Measurements from ENCODE around the gene PLEKHG4B. TPM values are rescaled to one million over a fixed set of nuclear protein-coding genes. Genes with fewer than 3 reads are reported as not detected.

PLEKHG4B gene
- polyA plus RNA-seq, 1 donor (not counting 4 experiments of a cell fraction or from before 2014, with no cell fraction given), result not detected

DNA sequence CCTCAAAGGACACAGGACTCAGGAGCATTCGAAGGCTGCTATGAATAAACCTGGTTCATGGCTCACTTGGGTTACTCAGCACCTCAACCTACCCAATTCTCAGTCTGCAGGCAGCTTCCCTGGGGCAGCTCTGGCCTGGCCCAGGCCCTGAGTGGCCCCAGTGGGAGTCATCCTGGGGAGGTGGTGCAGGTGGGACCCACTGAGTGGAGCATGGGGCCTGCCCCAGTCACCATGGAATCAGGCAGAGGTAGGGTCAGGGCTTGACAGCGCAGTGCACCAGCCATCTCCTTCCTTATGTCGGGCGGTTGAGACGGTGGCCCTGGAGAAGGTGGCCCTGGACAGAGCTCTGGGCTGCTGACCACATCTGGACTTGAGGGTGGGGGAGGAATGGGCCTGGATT is 19.2 kb downstream of the PLEKHG4B start:
- Histone ChIP-seq H3K9me1 (ENCODE audit: control insufficient read depth, extremely low read depth, insufficient read depth, low read length) (no peaks in the 10 kb centered on the region), H3K4me3 (ENCODE audit: control insufficient read depth in 2 of 3, extremely low read depth in 1 of 3, insufficient read depth in 2 of 3, low read depth in 1 of 3, low read length in 3 of 3) (no peak overlapping the region), H3K4me2 (ENCODE audit: control insufficient read depth, extremely low read depth, insufficient read depth, low read depth, low read length) (no peak overlapping the region), H2AFZ (ENCODE audit: control insufficient read depth, low read length) (no peak overlapping the region), H3K79me2 (ENCODE audit: control insufficient read depth, insufficient read depth, low read length) (no peaks in the 10 kb centered on the region), H3K4me1 (ENCODE audit: control insufficient read depth, extremely low read depth, insufficient read depth, low read length) (no peaks in the 10 kb centered on the region), H3K9ac (ENCODE audit: control insufficient read depth, extremely low read depth, insufficient read depth, low read length) (no peak overlapping the region), H3K27me3 (ENCODE audit: control insufficient read depth, extremely low read depth, insufficient read depth, low read length) (no peaks in the 10 kb centered on the region), H3K27ac (ENCODE audit: control insufficient read depth, insufficient read depth, low read length) (no peak overlapping the region), H3K36me3 (ENCODE audit: control insufficient read depth in 2 of 2, extremely low read depth in 1 of 2, insufficient read depth in 2 of 2, low read length in 2 of 2) (no peaks in the 10 kb centered on the region), H4K20me1 (ENCODE audit: control insufficient read depth, extremely low read depth, insufficient read depth, low read length) (no peaks in the 10 kb centered on the region), H3K9me3 (ENCODE audit: control insufficient read depth, low read depth, low read length) (peaks cover 10% of the 10 kb centered on the region)
- TF ChIP-seq, protein P1, sequence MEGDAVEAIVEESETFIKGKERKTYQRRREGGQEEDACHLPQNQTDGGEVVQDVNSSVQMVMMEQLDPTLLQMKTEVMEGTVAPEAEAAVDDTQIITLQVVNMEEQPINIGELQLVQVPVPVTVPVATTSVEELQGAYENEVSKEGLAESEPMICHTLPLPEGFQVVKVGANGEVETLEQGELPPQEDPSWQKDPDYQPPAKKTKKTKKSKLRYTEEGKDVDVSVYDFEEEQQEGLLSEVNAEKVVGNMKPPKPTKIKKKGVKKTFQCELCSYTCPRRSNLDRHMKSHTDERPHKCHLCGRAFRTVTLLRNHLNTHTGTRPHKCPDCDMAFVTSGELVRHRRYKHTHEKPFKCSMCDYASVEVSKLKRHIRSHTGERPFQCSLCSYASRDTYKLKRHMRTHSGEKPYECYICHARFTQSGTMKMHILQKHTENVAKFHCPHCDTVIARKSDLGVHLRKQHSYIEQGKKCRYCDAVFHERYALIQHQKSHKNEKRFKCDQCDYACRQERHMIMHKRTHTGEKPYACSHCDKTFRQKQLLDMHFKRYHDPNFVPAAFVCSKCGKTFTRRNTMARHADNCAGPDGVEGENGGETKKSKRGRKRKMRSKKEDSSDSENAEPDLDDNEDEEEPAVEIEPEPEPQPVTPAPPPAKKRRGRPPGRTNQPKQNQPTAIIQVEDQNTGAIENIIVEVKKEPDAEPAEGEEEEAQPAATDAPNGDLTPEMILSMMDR (optimal IDR thresholded peaks at IDR 0.05 in 1 of 3, IDR thresholded peaks at IDR 0.05 in 1 of 3, conservative IDR thresholded peaks at IDR 0.05 in 1 of 3; ENCODE audit: extremely low read depth in 1 of 3, insufficient read depth in 2 of 3, low read length in 3 of 3), result no peak
- TF ChIP-seq EZH2 (IDR thresholded peaks at IDR 0.05; ENCODE audit: low read length), result no peak
- dilution Hi-C loops (cut with MboI; ENCODE audit: extremely low pct_ligation_motif_present, low sequenced_read_pairs), result no loop called here
- FAIRE-seq, result no peak
- DNase-seq (ENCODE audit: low read depth, low spot score), result no peak

DNA sequence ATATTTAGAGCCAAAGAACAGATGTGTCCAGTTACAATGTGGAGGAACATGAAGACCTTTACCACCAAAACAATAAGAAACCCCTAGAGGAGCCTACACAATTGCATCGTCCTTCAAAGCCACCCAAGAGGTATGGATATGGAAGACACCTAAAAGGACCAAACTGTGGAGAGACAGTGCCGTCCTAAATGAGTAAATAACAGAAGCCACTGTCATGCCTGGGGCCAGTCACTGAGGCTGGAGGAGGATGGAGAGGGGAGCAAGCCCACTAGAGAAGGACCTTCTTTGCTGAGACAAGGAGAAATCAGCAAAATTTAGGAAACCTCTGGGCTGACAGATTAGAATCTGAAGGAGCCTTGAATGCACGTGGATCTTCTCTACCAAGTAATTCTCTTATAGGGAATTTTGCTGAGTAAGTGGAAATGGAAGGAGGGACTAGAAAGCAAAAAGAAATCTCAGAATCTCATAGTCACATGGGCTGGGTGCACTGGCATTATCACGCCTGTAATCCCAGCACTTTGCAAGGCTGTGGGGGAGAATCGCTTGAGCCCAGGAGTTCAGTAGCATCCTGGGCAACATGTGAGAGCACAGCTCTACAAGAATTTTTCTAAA is 27.6 kb downstream of the PLEKHG4B start:
- no peak for TF ChIP-seq EZH2 (IDR thresholded peaks at IDR 0.05; ENCODE audit: low read length)
- TF ChIP-seq, protein P1 (optimal IDR thresholded peaks at IDR 0.05 in 1 of 3, IDR thresholded peaks at IDR 0.05 in 1 of 3, conservative IDR thresholded peaks at IDR 0.05 in 1 of 3; ENCODE audit: extremely low read depth in 1 of 3, insufficient read depth in 2 of 3, low read length in 3 of 3), result no peak
- no peak overlapping the region for H2AFZ ChIP-seq (ENCODE audit: control insufficient read depth, low read length)
- dilution Hi-C loops (cut with MboI; ENCODE audit: extremely low pct_ligation_motif_present, low sequenced_read_pairs), result no loop called here

More for the DNA sequence above, 27.6 kb downstream of the PLEKHG4B start:
- no peak overlapping the region for H3K4me3 ChIP-seq (ENCODE audit: control insufficient read depth in 2 of 3, extremely low read depth in 1 of 3, insufficient read depth in 2 of 3, low read depth in 1 of 3, low read length in 3 of 3)
- H3K9me3 ChIP-seq (ENCODE audit: control insufficient read depth, low read depth, low read length), result no peaks in the 10 kb centered on the region
- no peaks in the 10 kb centered on the region for H3K27me3 ChIP-seq (ENCODE audit: control insufficient read depth, extremely low read depth, insufficient read depth, low read length)
- DNase-seq (ENCODE audit: low read depth, low spot score) (no peak), FAIRE-seq (no peak)
- no peaks in the 10 kb centered on the region for H3K4me1 ChIP-seq (ENCODE audit: control insufficient read depth, extremely low read depth, insufficient read depth, low read length)
- no peaks in the 10 kb centered on the region for H4K20me1 ChIP-seq (ENCODE audit: control insufficient read depth, extremely low read depth, insufficient read depth, low read length)
- no peaks in the 10 kb centered on the region for H3K9me1 ChIP-seq (ENCODE audit: control insufficient read depth, extremely low read depth, insufficient read depth, low read length)
- H3K9ac ChIP-seq (ENCODE audit: control insufficient read depth, extremely low read depth, insufficient read depth, low read length), result no peak overlapping the region
- H3K36me3 ChIP-seq (ENCODE audit: control insufficient read depth in 2 of 2, extremely low read depth in 1 of 2, insufficient read depth in 2 of 2, low read length in 2 of 2), result no peaks in the 10 kb centered on the region
- H3K79me2 ChIP-seq (ENCODE audit: control insufficient read depth, insufficient read depth, low read length), result no peaks in the 10 kb centered on the region
- H3K27ac ChIP-seq (ENCODE audit: control insufficient read depth, insufficient read depth, low read length), result no peak overlapping the region
- no peak overlapping the region for H3K4me2 ChIP-seq (ENCODE audit: control insufficient read depth, extremely low read depth, insufficient read depth, low read depth, low read length)

All from keratinocyte (primary cell).